ENCODE data around the gene SMG6.

- TF ChIP-seq MAX (IDR thresholded peaks at IDR 0.05) (no peak), TAF1 (IDR thresholded peaks at IDR 0.05; ENCODE audit: low read depth) (no peak), REST (IDR thresholded peaks at IDR 0.05; ENCODE audit: low read depth) (no peak), USF1 (IDR thresholded peaks at IDR 0.05) (no peak), CEBPB (IDR thresholded peaks at IDR 0.05) (no peak), EP300 (IDR thresholded peaks at IDR 0.05; ENCODE audit: borderline replicate concordance) (no peak)
These were observed 4.4 kb downstream of the SMG6 start for GRCh38 chr17:2299136-2299535.

All from Ishikawa (cell line).